Measurements from ENCODE around the gene SPOCK1. TPM values are rescaled to one million over a fixed set of nuclear protein-coding genes. Genes with fewer than 3 reads are reported as not detected.

The SPOCK1 gene
- total and polyA plus RNA-seq, 2 experiments from 2014 or later: 8.2 to 10.5 TPM

GRCh38 chr5:137344723-137345322 is 154.3 kb downstream of the SPOCK1 start:
- no peaks in the 10 kb centered on the region for H3K36me3 ChIP-seq (ENCODE audit: insufficient read depth)
- DNase-seq (ENCODE audit: low spot score) (peak; percentile 85), ATAC-seq (peak; percentile 56)
- no peaks in the 10 kb centered on the region for H3K79me2 ChIP-seq (replicated peaks; ENCODE audit: insufficient read depth)
- H3K9me3 Mint-ChIP-seq: no peaks in the 10 kb centered on the region
- peaks cover 39% of the 10 kb centered on the region for H3K4me1 Mint-ChIP-seq
- peaks cover 9% of the 10 kb centered on the region for H3K27me3 Mint-ChIP-seq (ENCODE audit: insufficient read depth, low read depth, poor library complexity)
- H3K27me3 ChIP-seq (ENCODE audit: insufficient read depth): no peaks in the 10 kb centered on the region
- no peak overlapping the region for H3K27ac Mint-ChIP-seq
- no peak overlapping the region for H2AFZ ChIP-seq
- no peak overlapping the region for H3K4me2 ChIP-seq
- no peaks in the 10 kb centered on the region for H4K20me1 ChIP-seq (replicated peaks; ENCODE audit: insufficient read depth)
- TF ChIP-seq, protein P1, sequence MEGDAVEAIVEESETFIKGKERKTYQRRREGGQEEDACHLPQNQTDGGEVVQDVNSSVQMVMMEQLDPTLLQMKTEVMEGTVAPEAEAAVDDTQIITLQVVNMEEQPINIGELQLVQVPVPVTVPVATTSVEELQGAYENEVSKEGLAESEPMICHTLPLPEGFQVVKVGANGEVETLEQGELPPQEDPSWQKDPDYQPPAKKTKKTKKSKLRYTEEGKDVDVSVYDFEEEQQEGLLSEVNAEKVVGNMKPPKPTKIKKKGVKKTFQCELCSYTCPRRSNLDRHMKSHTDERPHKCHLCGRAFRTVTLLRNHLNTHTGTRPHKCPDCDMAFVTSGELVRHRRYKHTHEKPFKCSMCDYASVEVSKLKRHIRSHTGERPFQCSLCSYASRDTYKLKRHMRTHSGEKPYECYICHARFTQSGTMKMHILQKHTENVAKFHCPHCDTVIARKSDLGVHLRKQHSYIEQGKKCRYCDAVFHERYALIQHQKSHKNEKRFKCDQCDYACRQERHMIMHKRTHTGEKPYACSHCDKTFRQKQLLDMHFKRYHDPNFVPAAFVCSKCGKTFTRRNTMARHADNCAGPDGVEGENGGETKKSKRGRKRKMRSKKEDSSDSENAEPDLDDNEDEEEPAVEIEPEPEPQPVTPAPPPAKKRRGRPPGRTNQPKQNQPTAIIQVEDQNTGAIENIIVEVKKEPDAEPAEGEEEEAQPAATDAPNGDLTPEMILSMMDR (conservative IDR thresholded peaks at IDR 0.05; ENCODE audit: low read depth in 2 of 2): peak; percentile 83 to 94
- TF ChIP-seq POLR2AphosphoS5 (IDR thresholded peaks at IDR 0.05; ENCODE audit: low read depth): no peak
- no peak for TF ChIP-seq ZNF462 (CRISPR knock-in tag; IDR thresholded peaks at IDR 0.05)
- no peak overlapping the region for H3K27ac ChIP-seq (ENCODE audit: low read depth)
- H3K4me3 Mint-ChIP-seq: no peak overlapping the region
- peaks cover 23% of the 10 kb centered on the region for H3K4me1 ChIP-seq (ENCODE audit: insufficient read depth)
- no peak overlapping the region for H3K4me3 ChIP-seq
- no peaks in the 10 kb centered on the region for H3K36me3 Mint-ChIP-seq (ENCODE audit: low read depth)
- 0 out of 2 replicates have a peak, but pooled peaks cover 2% of the 10 kb centered on the region for H3K9me2 ChIP-seq (ENCODE audit: insufficient read depth)
- no peaks in the 10 kb centered on the region for H3F3A ChIP-seq (replicated peaks; ENCODE audit: low read depth)

GRCh38 chr5:137344021-137344420 is 155.1 kb downstream of the SPOCK1 start:
- Histone ChIP-seq H4K20me1 (replicated peaks; ENCODE audit: insufficient read depth) (no peaks in the 10 kb centered on the region), H3F3A (replicated peaks; ENCODE audit: low read depth) (no peaks in the 10 kb centered on the region), H3K4me1 (ENCODE audit: insufficient read depth) (peaks cover 23% of the 10 kb centered on the region), H3K4me2 (no peak overlapping the region), H3K27ac (ENCODE audit: low read depth) (no peak overlapping the region), H2AFZ (no peak overlapping the region), H3K9me2 (ENCODE audit: insufficient read depth) (no peaks in the 10 kb centered on the region), H3K27me3 (ENCODE audit: insufficient read depth) (no peaks in the 10 kb centered on the region), H3K79me2 (replicated peaks; ENCODE audit: insufficient read depth) (no peaks in the 10 kb centered on the region), H3K4me3 (no peak overlapping the region), H3K36me3 (ENCODE audit: insufficient read depth) (no peaks in the 10 kb centered on the region)
- no peaks in the 10 kb centered on the region for H3K36me3 Mint-ChIP-seq (ENCODE audit: low read depth)
- H3K27ac Mint-ChIP-seq: no peak overlapping the region
- peaks cover 9% of the 10 kb centered on the region for H3K27me3 Mint-ChIP-seq (ENCODE audit: insufficient read depth, low read depth, poor library complexity)
- peaks cover 39% of the 10 kb centered on the region for H3K4me1 Mint-ChIP-seq
- no peak overlapping the region for H3K4me3 Mint-ChIP-seq
- DNase-seq (ENCODE audit: low spot score) (no peak), ATAC-seq (no peak)
- no peaks in the 10 kb centered on the region for H3K9me3 Mint-ChIP-seq
- TF ChIP-seq, protein P1 (conservative IDR thresholded peaks at IDR 0.05; ENCODE audit: low read depth in 2 of 2): no peak
- TF ChIP-seq CREB1 (CRISPR knock-in tag; IDR thresholded peaks at IDR 0.05; ENCODE audit: low read depth) (no peak), ZNF114 (CRISPR knock-in tag; IDR thresholded peaks at IDR 0.05) (no peak), EZH2phosphoT487 (IDR thresholded peaks at IDR 0.05; ENCODE audit: unreplicated experiment) (no peak), STAT1 (IDR thresholded peaks at IDR 0.05; ENCODE audit: unreplicated experiment) (no peak), JUNB (IDR thresholded peaks at IDR 0.05; ENCODE audit: unreplicated experiment) (no peak)

Data from GM23338 (cell line).